T-helper 2 cell (primary cell): ENCODE results near the gene HHIP.
A peak's percentile ranks its signal among the peaks of the same experiment; 100 is the strongest.

ENCODE experiments used
- DNase-seq, 5 experiments: peaks; one replicate each; pipeline versions ENCODE4 v3.0.0 to v3.0.0-alpha.2; 2012 to 2022
- total RNA-seq, 2 donors: gene quantifications; one replicate each; lab custom pipeline; 2026; lab: John Stamatoyannopoulos, UW

HHIP gene, protein sequence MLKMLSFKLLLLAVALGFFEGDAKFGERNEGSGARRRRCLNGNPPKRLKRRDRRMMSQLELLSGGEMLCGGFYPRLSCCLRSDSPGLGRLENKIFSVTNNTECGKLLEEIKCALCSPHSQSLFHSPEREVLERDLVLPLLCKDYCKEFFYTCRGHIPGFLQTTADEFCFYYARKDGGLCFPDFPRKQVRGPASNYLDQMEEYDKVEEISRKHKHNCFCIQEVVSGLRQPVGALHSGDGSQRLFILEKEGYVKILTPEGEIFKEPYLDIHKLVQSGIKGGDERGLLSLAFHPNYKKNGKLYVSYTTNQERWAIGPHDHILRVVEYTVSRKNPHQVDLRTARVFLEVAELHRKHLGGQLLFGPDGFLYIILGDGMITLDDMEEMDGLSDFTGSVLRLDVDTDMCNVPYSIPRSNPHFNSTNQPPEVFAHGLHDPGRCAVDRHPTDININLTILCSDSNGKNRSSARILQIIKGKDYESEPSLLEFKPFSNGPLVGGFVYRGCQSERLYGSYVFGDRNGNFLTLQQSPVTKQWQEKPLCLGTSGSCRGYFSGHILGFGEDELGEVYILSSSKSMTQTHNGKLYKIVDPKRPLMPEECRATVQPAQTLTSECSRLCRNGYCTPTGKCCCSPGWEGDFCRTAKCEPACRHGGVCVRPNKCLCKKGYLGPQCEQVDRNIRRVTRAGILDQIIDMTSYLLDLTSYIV
- 0 reads per million in 2 donors for total RNA-seq

GRCh38 chr4:144645631-144646522 lies at the start of gene HHIP:
Gene HHIP, plus strand, starts transcription at chr4:144646156. Its CDS starts 520 bp downstream, at chr4:144646676.
- DNase-seq, result peak in 1 of 5 experiments; percentile 48

DNA sequence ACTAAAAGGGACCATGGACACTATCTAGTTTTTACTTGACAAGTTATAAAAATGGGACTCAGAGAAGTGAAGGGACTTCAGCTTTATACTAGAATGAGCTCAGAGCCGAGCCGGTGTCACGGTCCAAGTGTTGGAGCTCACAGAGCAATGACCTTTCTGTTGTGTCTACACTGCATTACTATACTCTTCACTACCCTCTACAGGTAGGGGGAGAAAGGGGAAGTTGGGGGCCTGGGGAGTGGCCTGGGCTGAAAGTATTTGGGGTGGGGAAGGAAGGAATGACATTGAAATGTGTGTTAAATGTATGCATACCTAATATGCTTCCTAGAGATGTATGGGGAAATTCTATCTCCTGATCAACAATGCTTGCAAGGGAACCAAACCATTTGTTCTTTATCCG lies 48.8 kb upstream of the HHIP start:
- DNase-seq, result no peak

- no peak for DNase-seq
Measured at GRCh38 chr4:144599621-144600020, 46.3 kb upstream of the HHIP start.

- DNase-seq, result peak in 1 of 5 experiments; percentile 10
Measured at GRCh38 chr4:144611850-144612249, 34.1 kb upstream of the HHIP start.

DNA sequence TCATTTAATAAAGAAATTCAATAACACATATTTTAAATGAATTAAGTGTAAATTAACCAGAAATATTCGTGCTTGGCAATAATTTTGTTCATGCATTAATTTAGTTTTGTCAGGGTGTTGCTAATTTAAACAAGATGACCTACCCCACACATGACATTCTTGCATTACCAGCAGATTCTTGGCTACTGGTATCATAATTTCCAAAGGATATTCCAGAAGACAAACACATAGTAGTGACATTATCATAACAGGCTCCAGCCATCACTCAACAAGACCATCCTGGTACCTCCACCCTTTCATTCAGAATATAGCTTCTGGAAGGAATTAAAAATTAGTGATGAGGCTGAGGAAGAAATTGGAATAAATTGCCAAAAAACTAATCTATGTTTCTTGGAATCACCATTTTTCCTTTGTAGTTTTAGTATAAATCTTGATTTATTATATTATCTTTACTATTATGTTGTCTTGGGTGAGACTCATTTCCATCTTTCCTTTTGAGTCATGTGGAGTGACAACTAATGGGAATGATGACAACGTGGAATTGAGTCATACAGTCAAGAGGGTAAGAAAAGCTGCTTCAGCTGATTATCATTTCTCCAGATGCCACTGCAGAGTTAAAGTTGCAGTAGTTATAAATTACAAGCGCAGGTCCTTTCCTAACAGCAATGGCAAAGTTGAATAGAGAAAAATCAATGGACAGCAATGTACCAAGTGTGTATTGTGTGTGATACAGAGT lies 30.9 kb upstream of the HHIP start:
- no peak for DNase-seq

GRCh38 chr4:144621681-144622080 lies 24.3 kb upstream of the HHIP start:
- DNase-seq, result no peak

DNA sequence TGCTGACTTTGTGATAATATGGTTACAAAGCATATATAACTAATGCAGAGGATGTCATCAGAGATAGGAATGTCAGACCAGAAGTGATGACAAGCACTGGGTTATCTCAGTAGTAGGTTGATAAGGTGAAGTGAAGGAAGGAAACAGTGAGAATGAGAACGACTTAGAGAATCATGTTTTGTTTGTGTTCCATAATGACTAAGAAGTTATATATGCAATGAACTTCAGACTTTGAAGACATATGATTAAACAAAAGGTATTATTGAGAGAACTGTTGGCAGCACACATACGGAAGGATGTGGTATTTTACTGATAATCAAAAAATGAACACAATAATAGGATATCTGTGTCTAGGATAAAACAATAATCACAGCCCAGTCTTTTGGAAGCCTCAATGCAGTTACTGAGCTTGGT lies 18.3 kb upstream of the HHIP start:
- no peak for DNase-seq

GRCh38 chr4:144633215-144633614 lies 12.7 kb upstream of the HHIP start:
- no peak for DNase-seq

DNA sequence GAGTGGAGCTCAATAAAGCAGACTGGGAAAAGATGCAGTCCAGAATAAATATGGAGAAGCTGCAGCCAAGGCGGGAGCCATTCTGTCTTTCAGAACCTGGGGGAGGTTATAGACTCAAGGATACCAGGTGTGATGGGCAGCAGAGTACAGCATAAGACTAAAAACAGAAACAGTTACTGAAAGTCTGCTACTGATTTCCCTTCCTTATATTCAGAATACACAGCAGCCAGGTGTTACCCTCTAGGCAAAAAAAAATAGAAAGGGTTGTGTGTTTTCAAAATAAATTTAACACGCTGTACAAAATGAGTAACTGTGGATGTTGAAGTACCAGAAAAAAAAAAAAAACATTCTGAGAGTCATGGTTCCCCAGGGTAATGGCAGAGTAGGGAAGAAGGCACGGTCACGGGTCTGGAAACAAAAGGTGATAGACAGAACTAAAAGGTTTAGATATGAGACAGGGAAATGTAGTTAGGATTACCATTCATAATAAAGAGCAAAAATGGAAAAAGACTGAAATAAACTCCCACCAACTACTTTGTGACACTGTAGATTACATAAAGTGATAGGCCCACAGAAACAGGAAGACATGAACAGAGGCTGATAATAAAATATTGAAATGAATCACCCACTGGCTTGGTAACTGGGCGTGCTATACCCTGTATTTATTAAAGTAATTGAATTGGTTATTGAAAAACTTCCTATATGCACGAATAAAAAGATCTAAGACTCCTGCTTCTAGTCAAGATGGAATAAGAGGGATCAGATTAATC lies 10.8 kb upstream of the HHIP start:
- no peak for DNase-seq

- DNase-seq, result no peak
Measured at GRCh38 chr4:144644368-144645101, 1.4 kb upstream of the HHIP start.

- DNase-seq, result no peak
Measured at GRCh38 chr4:144645102-144645630, 790 bp upstream of the HHIP start.

DNA sequence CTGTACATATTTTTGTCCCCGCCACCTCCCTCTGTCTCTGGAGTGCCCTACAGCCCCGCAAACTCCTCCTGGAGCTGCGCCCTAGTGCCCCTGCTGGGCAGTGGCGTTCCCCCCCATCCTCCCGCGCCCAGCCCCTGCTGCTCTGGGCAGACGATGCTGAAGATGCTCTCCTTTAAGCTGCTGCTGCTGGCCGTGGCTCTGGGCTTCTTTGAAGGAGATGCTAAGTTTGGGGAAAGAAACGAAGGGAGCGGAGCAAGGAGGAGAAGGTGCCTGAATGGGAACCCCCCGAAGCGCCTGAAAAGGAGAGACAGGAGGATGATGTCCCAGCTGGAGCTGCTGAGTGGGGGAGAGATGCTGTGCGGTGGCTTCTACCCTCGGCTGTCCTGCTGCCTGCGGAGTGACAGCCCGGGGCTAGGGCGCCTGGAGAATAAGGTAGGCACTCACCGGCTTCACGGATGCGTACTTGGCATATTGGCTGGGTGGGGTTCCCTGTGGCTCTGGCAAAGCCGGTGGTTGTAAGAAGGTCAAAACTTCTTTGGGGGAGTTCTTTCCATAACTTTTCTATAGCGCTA lies 653 bp downstream of the HHIP start:
- DNase-seq, result peak in 1 of 5 experiments; percentile 11

- peak in 1 of 5 experiments; percentile 76 for DNase-seq
Measured at GRCh38 chr4:144647095-144647561, 1.2 kb downstream of the HHIP start.

GRCh38 chr4:144647590-144647989 lies 1.6 kb downstream of the HHIP start:
- no peak for DNase-seq

- no peak for DNase-seq
Measured at GRCh38 chr4:144648042-144648441, 2.1 kb downstream of the HHIP start.

DNA sequence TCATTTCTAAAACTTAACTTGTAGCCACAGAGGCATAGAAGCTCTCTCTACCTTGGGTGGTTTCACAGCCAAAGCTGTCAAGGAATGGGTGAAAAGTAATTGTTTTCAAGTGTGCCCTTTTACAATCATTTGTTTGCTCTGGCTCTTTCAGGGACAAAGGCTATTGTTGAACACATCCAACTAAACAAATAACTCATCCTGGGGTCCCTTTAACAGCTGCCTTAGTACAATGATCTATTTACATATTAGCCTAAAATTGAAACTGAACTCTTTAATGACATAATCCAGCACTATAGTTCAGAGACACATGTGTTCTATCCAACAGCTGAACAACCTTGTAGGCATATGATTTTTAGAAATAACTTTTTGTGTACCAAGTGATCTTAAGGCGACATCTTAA lies 3.7 kb downstream of the HHIP start:
- no peak for DNase-seq

DNA sequence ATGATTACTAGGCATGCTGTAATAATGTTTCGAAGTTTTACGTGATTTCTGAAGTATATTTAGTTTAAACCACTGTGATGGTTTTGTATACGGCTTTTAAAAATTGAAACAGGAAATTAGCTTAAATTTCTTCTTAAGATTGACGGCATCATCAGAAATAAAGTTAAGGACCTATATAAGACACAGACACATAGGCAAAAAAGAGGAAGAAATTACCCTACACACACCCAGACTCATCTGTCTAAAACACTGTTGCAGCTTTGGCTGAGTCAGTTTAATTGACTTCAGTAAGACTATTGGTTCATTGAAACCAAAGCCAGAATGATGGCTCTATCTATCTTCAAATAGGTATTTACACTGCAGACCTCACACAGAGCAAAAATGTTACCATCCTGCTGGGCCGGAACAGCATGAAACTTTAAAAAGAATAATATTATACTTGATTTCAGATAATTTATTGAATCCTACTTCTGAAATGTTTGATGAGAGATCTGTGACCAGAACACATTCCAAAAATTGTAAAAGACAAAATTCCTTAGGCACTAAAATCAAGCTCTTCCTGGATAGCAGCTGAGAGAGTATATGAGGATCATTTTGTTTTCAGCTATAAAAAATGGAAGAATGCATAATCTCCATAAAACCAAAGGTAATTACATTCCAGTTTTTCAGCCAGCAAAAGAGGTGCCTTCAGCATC lies 4.5 kb downstream of the HHIP start:
- no peak for DNase-seq

DNA sequence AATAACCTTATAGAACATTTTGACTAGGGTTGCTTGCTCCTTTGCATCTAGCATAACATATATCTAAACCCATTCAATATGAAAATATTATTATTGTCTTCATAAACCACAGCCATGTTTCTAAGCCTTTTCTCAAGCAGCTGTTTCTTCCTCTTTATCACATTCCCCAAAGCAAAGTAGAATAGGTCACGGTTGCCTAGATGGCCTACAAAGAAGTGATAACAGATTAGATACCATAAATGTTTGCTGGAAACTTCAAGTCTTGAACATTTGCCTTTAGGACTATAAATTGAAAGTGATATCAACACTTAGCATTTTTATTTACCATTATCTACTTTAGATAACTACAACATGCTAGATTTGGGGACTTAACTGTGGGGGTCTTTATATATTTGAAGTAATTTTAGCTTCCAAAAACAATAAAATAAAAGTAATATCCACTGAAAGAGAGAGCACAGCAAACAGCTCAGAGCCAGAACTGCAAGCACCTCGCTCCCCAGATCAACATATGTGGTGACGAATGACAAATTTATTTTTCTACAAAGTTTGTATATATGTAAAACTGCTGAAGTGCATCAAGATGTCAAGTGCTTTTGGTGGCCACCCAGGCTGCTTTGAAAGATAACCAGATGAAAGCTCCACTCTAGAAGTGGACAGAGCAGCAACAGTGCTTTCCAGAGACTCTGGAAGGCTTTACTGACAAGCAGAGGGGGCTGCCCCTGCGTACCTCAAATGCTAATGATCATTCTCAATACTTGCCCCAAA lies 8.0 kb downstream of the HHIP start:
- no peak for DNase-seq
